Stimulated activated naive CD8-positive, alpha-beta T cell treated with anti-CD3 and anti-CD28 coated beads, Interleukin-15, Interleukin-2, amounts not matched to agents 100 U/mL and 50 U/mL, for 24 hours (primary cell): ENCODE data around the gene PKNOX2.

Source experiments
- ATAC-seq: fragments of 150-1000 bp; cut with Tn5 transposase; one replicate; pipeline ENCODE4 v1.10.0; 2021
- DNase-seq: peaks from one replicate; pipeline ENCODE4 v3.0.0; 2021

PKNOX2 gene

GRCh38 chr11:125236072-125236825 is 71.7 kb downstream of the PKNOX2 start:
- ATAC-seq, result no peak
- DNase-seq, result no peak

- no peak for ATAC-seq
Measured at GRCh38 chr11:125239585-125240560, 75.3 kb downstream of the PKNOX2 start.

GRCh38 chr11:125241104-125241503 is 76.6 kb downstream of the PKNOX2 start:
- ATAC-seq (no peak), DNase-seq (no peak)

More at GRCh38 chr11:125239585-125240560, 75.3 kb downstream of the PKNOX2 start:
- no peak for DNase-seq

- DNase-seq (no peak), ATAC-seq (no peak)
Measured at GRCh38 chr11:125242141-125242775, 77.7 kb downstream of the PKNOX2 start.

GRCh38 chr11:125244166-125244565 is 79.6 kb downstream of the PKNOX2 start:
- ATAC-seq, result no peak
- no peak for DNase-seq

- no peak for DNase-seq
- no peak for ATAC-seq
Measured at GRCh38 chr11:125245299-125245698, 80.7 kb downstream of the PKNOX2 start.

GRCh38 chr11:125247431-125247830 is 82.9 kb downstream of the PKNOX2 start:
- ATAC-seq (no peak), DNase-seq (no peak)

- DNase-seq, result no peak
- ATAC-seq, result no peak
Measured at GRCh38 chr11:125250318-125251213, 86.0 kb downstream of the PKNOX2 start.

- ATAC-seq, result no peak
- no peak for DNase-seq
Measured at GRCh38 chr11:125251214-125251545, 86.6 kb downstream of the PKNOX2 start.

- no peak for ATAC-seq
- no peak for DNase-seq
Measured at GRCh38 chr11:125251956-125252355, 87.4 kb downstream of the PKNOX2 start.

GRCh38 chr11:125253289-125253688 is 88.7 kb downstream of the PKNOX2 start:
- DNase-seq (no peak), ATAC-seq (no peak)

GRCh38 chr11:125253795-125254525 is 89.4 kb downstream of the PKNOX2 start:
- no peak for ATAC-seq
- no peak for DNase-seq

- ATAC-seq, result no peak
- no peak for DNase-seq
Measured at GRCh38 chr11:125256541-125257189, 92.1 kb downstream of the PKNOX2 start.

- no peak for DNase-seq
- no peak for ATAC-seq
Measured at GRCh38 chr11:125257190-125257579, 92.6 kb downstream of the PKNOX2 start.

- DNase-seq, result no peak
- no peak for ATAC-seq
Measured at GRCh38 chr11:125257751-125258150, 93.2 kb downstream of the PKNOX2 start.

GRCh38 chr11:125258291-125259032 is 93.9 kb downstream of the PKNOX2 start:
- ATAC-seq, result no peak

GRCh38 chr11:125261588-125261987 is 97.0 kb downstream of the PKNOX2 start:
- no peak for ATAC-seq
- no peak for DNase-seq

More at GRCh38 chr11:125258291-125259032, 93.9 kb downstream of the PKNOX2 start:
- DNase-seq, result no peak

- DNase-seq (no peak), ATAC-seq (no peak)
Measured at GRCh38 chr11:125262194-125262829, 97.8 kb downstream of the PKNOX2 start.

- DNase-seq (no peak), ATAC-seq (no peak)
Measured at GRCh38 chr11:125262830-125263218, 98.3 kb downstream of the PKNOX2 start.
